ENCODE measurements around the gene TNIK. TPM values are rescaled to one million over a fixed set of nuclear protein-coding genes. Genes with fewer than 3 reads are reported as not detected.

The TNIK gene
- total and polyA plus RNA-seq, 5 donors = 8.1 to 27.4 (median 21.6) TPM

DNA sequence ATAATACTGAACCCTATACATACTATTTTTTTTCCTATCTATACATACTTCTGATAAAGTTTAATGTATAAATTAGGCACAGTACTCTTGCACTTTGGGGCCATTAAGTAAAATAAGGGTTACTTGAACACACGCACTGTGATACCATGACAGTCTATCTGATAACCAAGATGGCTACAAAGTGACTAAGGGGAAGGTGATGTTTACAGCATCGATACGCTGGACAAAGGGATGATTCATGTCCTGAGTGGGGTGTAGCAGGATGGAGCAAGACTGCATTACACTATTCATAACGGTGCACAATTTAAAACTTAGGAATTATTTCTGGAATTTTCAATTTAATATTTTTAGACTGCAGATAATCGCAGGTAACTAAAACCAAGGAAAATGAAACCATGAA is 403.7 kb downstream of the TNIK start:
- no peak for ATAC-seq
- H3K4me1 ChIP-seq (ENCODE audit: control insufficient read depth, insufficient read depth, low read length) = no peaks in the 10 kb centered on the region
- H3K4me3 ChIP-seq (ENCODE audit: low read length) = no peak overlapping the region
- H3K27me3 ChIP-seq (ENCODE audit: control insufficient read depth, insufficient read depth) = no peaks in the 10 kb centered on the region
- DNase-seq = no peak
- 75% methylated on average over 5 of the region's 5 CpGs for WGBS
- no peak overlapping the region for H3K27ac ChIP-seq (ENCODE audit: low read length)
- no peaks in the 10 kb centered on the region for H3K9me3 ChIP-seq (ENCODE audit: control insufficient read depth, low read length)
- intact Hi-C loops (cut with DNase I) = loop anchor here in 1 of 4 donors (10.0 kb wide), 1 partner anchor 508 kb away; no protein-coding TSS in a partner anchor

DNA sequence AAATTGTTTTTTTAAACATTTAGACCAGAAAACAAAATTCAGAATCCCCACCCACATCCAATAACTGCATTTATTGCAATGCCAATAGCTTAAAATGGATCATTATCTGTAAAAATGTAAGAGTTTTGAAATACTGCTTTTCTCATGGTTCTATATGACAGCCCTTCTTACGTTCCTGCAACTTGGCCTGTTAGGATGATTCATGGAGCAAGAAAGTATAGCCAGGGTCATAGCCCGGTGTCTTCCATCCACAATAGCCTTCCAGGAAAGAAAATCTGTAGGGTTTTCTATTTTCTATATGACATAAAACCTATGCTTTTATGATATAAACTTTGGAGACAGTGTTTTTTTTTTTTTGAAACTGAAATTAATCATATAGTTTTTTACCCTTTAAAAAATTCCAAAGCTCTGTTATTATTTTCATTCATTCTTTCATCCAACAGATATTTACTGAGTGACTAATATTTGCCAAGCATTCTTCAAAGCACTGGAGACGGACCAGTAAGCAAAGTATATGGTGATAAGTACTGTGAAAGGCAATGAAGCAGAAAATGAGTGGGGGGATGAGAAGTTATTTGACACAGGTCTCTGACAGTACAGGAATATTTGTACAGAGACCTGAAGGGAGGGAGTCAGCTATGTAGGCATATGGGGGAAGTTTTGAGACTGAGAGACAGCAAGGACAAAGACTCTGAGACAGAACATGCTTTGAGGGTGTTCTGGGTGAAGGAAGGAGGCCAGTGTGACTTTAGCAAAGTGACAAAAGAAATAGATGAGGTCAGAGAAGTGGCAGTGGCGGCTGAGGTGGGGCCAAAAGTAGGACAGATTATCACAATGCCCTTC is 404.6 kb downstream of the TNIK start:
- WGBS = 65% methylated on average over 4 of the region's 4 CpGs
- intact Hi-C loops (cut with DNase I) = loop anchor here in 1 of 4 donors (10.0 kb wide), 1 partner anchor 509 kb away; no protein-coding TSS in a partner anchor
- no peaks in the 10 kb centered on the region for H3K4me1 ChIP-seq (ENCODE audit: control insufficient read depth, insufficient read depth, low read length)
- DNase-seq (no peak), ATAC-seq (no peak)
- H3K9me3 ChIP-seq (ENCODE audit: control insufficient read depth, low read length) = no peaks in the 10 kb centered on the region
- H3K27ac ChIP-seq (ENCODE audit: low read length) = no peak overlapping the region
- no peak overlapping the region for H3K4me3 ChIP-seq (ENCODE audit: low read length)
- no peaks in the 10 kb centered on the region for H3K27me3 ChIP-seq (ENCODE audit: control insufficient read depth, insufficient read depth)

DNA sequence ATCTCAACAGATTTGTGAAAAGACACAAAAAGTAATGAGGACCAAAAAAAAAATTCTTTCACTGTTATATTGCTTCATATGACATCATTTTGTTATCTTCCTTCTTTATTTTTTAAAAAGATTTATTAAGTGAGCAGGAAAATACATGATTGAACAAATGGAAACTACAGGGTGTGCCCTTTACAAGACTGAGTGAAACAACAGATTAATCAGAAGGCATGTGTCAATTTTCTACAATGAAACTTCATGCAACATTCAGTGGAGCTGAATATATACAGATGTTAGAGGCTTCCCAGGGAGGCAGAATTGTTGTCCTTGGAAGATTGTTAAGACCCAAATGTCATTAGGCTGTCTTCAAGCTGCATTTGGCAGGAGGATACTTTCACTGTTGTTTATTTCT is 405.3 kb downstream of the TNIK start:
- no peak for DNase-seq
- intact Hi-C loops (cut with DNase I) = loop anchor here in 3 of 4 donors (5.0 to 10.0 kb wide), 2 partner anchors 510 to 512 kb away; no protein-coding TSS in a partner anchor

DNA sequence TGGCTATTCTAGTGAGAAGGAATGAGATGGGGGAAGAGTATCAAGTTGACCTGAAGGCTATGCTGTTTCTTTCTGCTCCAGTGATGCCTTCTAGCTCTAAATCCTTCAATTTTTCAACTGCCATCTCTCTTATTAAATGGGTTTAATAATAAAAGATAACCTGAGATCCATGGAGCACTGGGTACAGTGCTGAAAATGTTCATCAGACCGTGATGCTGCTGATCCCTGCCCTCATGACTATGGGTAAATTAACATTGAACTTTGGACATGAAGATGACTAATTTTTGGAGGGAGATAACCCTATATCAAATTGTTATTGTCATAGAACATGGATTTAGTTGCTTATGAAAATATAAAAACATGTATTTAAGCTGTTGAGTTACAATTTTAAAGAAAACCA is 406.0 kb downstream of the TNIK start:
- WGBS = 88% methylated on average over 1 of the region's 1 CpG
- no peaks in the 10 kb centered on the region for H3K4me1 ChIP-seq (ENCODE audit: control insufficient read depth, insufficient read depth, low read length)
- no peak overlapping the region for H3K4me3 ChIP-seq (ENCODE audit: low read length)
- intact Hi-C loops (cut with DNase I) = loop anchor here in 3 of 4 donors (5.0 to 10.0 kb wide), 2 partner anchors 511 to 513 kb away; no protein-coding TSS in a partner anchor
- no peak overlapping the region for H3K27ac ChIP-seq (ENCODE audit: low read length)
- no peaks in the 10 kb centered on the region for H3K9me3 ChIP-seq (ENCODE audit: control insufficient read depth, low read length)
- ATAC-seq (no peak), DNase-seq (no peak)
- no peaks in the 10 kb centered on the region for H3K27me3 ChIP-seq (ENCODE audit: control insufficient read depth, insufficient read depth)

More for the DNA sequence above, 405.3 kb downstream of the TNIK start:
- no peak for ATAC-seq
- Histone ChIP-seq H3K27ac (ENCODE audit: low read length) (no peak overlapping the region), H3K27me3 (ENCODE audit: control insufficient read depth, insufficient read depth) (no peaks in the 10 kb centered on the region), H3K9me3 (ENCODE audit: control insufficient read depth, low read length) (no peaks in the 10 kb centered on the region), H3K4me1 (ENCODE audit: control insufficient read depth, insufficient read depth, low read length) (no peaks in the 10 kb centered on the region), H3K4me3 (ENCODE audit: low read length) (no peak overlapping the region)

DNA sequence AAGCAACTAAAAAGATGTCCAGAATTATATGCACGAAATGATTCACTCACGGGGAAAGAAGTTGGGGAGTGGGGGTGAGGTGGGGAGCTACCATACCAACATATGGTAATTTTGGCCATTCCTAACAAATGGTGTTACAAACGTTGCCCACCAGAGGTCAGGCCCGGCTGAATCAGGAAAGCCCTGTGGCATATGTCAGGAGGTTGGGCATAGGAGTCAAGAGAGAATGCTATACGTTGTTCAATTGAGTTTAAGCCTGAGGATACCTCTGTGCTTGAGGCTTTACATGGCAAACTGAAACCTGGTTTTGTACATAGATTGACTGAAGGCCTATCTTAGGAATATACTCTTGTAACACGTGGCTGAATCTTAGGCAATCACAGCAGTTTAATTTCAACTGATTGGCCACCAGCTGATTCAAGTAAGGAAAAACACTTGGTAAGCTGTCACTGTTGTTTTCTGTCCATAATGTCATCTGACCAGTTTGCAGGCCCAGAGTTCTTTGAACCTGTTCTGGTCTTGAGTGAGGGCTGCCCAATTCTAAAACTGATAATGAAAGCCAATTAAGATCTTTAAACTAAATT is 410.3 kb downstream of the TNIK start:
- Histone ChIP-seq H3K4me1 (ENCODE audit: control insufficient read depth, insufficient read depth, low read length) (no peaks in the 10 kb centered on the region), H3K27ac (ENCODE audit: low read length) (no peak overlapping the region), H3K27me3 (ENCODE audit: control insufficient read depth, insufficient read depth) (no peaks in the 10 kb centered on the region), H3K9me3 (ENCODE audit: control insufficient read depth, low read length) (no peaks in the 10 kb centered on the region), H3K4me3 (ENCODE audit: low read length) (no peak overlapping the region)
- DNase-seq (peak; percentile 38 to 66 (median 54)), ATAC-seq (peak; percentile 71 to 73)
- intact Hi-C loops (cut with DNase I) = loop anchor here (5.0 to 10.0 kb wide), 2 partner anchors 515 to 517 kb away; no protein-coding TSS in a partner anchor
- WGBS = 31% methylated on average over 6 of the region's 6 CpGs

DNA sequence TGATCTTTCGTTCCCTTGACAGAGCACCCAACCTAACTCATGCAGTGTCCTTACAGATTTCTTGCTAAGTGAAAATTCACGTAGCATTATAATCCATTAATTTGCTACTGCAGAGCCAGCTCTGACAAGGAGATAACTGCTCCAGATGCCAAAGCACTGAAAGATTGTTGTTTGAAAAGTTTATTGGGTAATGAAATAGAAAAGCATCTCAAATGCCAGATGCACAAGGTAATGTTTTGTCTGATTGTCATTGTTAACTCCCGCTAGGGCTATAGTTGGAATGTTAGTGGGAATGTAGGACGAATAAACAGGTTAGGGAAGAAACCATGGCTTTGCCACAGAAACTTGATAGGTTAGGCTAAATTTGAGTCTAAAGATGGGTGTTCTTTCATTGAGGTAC is 413.4 kb downstream of the TNIK start:
- ATAC-seq = no peak
- no peaks in the 10 kb centered on the region for H3K27me3 ChIP-seq (ENCODE audit: control insufficient read depth, insufficient read depth)
- intact Hi-C loops (cut with DNase I) = loop anchor here in 1 of 4 donors (10.0 kb wide), 1 partner anchor 518 kb away; no protein-coding TSS in a partner anchor
- H3K4me3 ChIP-seq (ENCODE audit: low read length) = no peak overlapping the region
- H3K4me1 ChIP-seq (ENCODE audit: control insufficient read depth, insufficient read depth, low read length) = no peaks in the 10 kb centered on the region
- no peak overlapping the region for H3K27ac ChIP-seq (ENCODE audit: low read length)
- H3K9me3 ChIP-seq (ENCODE audit: control insufficient read depth, low read length) = no peaks in the 10 kb centered on the region
- DNase-seq = no peak
- 85% methylated on average over 4 of the region's 4 CpGs for WGBS

DNA sequence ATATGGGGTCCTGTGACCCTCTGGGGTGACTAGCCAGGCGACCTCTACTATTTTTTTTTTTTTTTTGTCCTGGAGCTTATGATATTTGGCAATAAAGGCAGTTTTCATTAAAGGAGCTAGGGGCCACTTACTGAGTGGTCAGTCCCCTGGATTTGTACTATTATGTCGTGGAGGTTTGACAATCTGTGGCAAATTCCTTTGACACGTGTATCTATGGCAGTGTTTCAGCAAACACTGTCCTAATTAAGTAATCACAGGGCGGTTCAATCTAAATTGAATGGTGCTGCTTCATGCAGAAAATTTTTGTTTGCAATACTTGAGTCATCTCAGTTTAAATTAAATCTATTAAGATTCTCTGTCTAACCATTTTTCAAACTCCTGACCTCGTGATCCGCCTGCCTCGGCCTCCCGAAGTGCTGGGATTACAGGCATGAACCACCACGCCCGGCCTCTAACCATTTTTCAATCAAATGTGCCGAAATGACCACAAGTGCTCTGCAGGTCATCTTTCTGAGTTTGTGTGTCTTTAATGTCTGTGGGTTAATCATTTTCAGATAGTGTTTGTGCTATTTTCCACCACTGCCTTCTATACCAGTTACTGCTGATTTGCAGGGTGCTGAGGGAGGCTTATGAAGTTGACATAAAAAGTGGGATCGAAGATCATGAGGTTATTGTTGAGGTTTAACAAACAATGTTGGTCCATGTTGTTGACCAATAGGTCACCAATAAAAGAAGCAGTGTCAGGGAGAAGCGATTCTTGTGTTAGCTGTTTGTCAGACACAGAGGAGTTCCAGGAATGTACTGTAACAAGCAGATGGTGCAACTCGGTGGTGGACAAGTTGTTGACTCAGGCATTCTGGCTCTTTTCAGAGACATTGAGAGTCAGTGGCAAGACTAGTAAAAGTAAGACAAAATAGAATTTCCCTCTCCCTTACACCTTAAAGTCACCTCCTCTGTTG is 415.1 kb downstream of the TNIK start:
- Histone ChIP-seq H3K4me1 (ENCODE audit: control insufficient read depth, insufficient read depth, low read length) (no peaks in the 10 kb centered on the region), H3K4me3 (ENCODE audit: low read length) (no peak overlapping the region), H3K27me3 (ENCODE audit: control insufficient read depth, insufficient read depth) (no peaks in the 10 kb centered on the region), H3K27ac (ENCODE audit: low read length) (no peak overlapping the region), H3K9me3 (ENCODE audit: control insufficient read depth, low read length) (no peaks in the 10 kb centered on the region)
- WGBS = 87% methylated on average over 14 of the region's 14 CpGs
- intact Hi-C loops (cut with DNase I) = loop anchor here in 1 of 4 donors (10.0 kb wide), 1 partner anchor 520 kb away; no protein-coding TSS in a partner anchor
- DNase-seq (peak in 1 of 3 donors; percentile 14), ATAC-seq (no peak)

DNA sequence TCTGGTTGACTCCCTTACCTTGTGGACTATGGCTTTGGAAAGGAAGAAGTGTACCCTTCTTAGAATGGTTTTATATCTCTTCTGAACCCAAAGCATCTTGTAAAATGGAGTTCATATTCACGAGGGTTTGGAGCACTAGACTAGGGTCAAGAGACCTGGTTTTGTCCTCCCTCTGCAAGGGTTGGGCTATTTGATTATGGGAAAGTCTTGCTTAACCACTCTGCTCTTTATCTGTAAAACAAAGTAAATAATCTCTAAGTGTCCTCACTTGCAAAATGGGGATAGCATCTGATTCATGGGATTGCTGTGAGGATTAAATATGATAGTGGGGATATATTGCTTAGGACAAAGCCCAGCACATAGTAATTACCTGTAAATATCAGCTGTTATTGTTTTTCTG is 415.8 kb downstream of the TNIK start:
- WGBS = 75% methylated on average over 1 of the region's 1 CpG
- intact Hi-C loops (cut with DNase I) = loop anchor here in 1 of 4 donors (10.0 kb wide), 1 partner anchor 520 kb away; no protein-coding TSS in a partner anchor
- Histone ChIP-seq H3K4me1 (ENCODE audit: control insufficient read depth, insufficient read depth, low read length) (no peaks in the 10 kb centered on the region), H3K27me3 (ENCODE audit: control insufficient read depth, insufficient read depth) (no peaks in the 10 kb centered on the region), H3K27ac (ENCODE audit: low read length) (no peak overlapping the region), H3K4me3 (ENCODE audit: low read length) (no peak overlapping the region), H3K9me3 (ENCODE audit: control insufficient read depth, low read length) (no peaks in the 10 kb centered on the region)
- DNase-seq = no peak
- no peak for ATAC-seq

DNA sequence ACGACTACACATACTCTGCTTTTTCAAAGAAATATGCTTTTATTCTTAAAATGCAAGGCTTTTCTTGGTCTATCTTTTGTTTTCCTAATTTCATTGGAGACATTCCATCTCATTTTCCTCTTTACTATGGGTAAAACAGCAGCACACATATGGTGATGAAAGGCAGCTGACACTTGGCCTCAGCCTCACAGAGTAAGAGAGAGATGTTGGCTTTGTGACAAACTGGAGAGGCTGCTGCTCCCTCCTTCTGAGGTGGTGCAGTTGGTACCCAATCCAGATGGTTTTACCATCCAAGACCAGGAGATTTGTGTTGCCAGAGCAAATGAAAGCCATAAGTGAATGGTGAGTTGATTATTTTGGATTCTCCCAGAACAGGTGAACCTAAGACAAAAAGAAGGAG is 420.5 kb downstream of the TNIK start:
- Histone ChIP-seq H3K9me3 (ENCODE audit: control insufficient read depth, low read length) (no peaks in the 10 kb centered on the region), H3K4me1 (ENCODE audit: control insufficient read depth, insufficient read depth, low read length) (no peaks in the 10 kb centered on the region), H3K4me3 (ENCODE audit: low read length) (no peak overlapping the region), H3K27ac (ENCODE audit: low read length) (no peak overlapping the region), H3K27me3 (ENCODE audit: control insufficient read depth, insufficient read depth) (no peaks in the 10 kb centered on the region)
- DNase-seq (no peak), ATAC-seq (peak; percentile 36 to 70)
- WGBS = 49% methylated on average over 1 of the region's 1 CpG
- intact Hi-C loops (cut with DNase I) = loop anchor here in 2 of 4 donors (10.0 kb wide), 2 partner anchors 75 to 525 kb away; no protein-coding TSS in a partner anchor

DNA sequence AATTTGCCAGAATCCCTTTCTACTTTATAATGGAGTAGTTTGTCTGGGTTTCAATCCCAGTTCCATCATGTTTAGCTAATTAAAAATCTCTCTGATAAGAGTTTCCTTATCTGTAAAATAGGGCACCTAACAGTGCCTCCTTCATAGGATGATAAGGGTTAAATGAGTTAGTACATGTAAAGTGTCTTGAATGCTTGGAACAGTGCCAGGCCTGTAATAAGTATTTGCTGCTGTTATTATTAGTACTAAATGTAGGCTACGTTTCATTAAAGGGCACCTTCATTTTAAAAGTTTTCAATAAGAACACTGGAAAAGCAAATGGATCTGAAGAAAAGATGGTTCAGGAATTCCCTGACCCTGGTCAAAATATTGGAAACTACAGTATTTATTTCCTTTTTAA is 421.9 kb downstream of the TNIK start:
- Histone ChIP-seq H3K4me3 (ENCODE audit: low read length) (no peak overlapping the region), H3K27me3 (ENCODE audit: control insufficient read depth, insufficient read depth) (no peaks in the 10 kb centered on the region), H3K4me1 (ENCODE audit: control insufficient read depth, insufficient read depth, low read length) (no peaks in the 10 kb centered on the region), H3K27ac (ENCODE audit: low read length) (no peak overlapping the region), H3K9me3 (ENCODE audit: control insufficient read depth, low read length) (no peaks in the 10 kb centered on the region)
- intact Hi-C loops (cut with DNase I) = loop anchor here in 1 of 4 donors (10.0 kb wide), 1 partner anchor 74 kb away; no protein-coding TSS in a partner anchor
- DNase-seq = no peak
- 17% methylated on average over 1 of the region's 1 CpG for WGBS
- no peak for ATAC-seq
